Activated CD4-positive, CD25-positive, alpha-beta regulatory T cell treated with anti-CD3 and anti-CD28 coated beads, Interleukin-2, amount 50 U/mL, for 16 hours (primary cell): ENCODE results near the gene SLC9A3.
A peak's percentile ranks its signal among the peaks of the same experiment; 100 is the strongest.
"Not testable (repeated sequence)": the region's sequence is repeated elsewhere in the genome, so short reads cannot be mapped to it uniquely, and the experiment has no call there.

Experiments used
- DNase-seq: peaks from one replicate; pipeline ENCODE4 v3.0.0-alpha.2; 2020; ENCODE audit warnings: low read depth, low spot score

SLC9A3 gene

DNA sequence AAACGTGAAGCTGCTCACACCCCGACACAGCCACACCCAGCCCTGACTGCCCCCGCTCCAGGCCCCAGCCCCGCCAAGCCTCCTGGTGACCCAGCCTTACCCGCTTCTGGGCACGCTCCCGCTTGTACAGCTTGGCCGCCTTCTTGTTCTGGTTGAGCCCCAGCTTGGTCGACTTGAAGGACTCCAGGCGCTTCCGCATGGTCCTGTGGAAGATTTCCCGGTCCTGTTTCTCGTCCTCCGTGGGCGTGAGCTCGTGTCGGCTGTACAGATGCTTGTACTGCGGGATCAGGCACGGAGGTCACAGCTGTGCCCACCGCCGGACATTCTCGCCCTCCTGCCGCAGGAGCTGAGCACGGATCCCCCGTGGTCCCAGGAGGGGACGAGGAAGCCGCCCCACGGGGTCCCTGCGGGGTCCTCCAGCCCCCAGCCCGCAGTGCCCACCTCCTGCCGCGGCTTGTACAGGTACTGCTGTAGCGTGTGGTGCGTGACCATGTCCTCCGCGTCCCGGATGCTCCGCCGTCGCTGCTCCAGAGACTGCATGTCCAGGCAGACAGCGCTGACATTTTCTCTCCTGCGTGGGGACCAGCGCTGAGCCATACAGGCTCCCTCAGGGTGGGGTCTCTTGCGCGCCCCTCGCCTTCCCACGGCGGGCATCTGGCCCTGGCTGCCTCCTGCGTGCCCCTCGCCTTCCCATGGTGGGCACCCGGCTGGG, 48.0 kb downstream of the SLC9A3 start:
- DNase-seq = no peak

DNA sequence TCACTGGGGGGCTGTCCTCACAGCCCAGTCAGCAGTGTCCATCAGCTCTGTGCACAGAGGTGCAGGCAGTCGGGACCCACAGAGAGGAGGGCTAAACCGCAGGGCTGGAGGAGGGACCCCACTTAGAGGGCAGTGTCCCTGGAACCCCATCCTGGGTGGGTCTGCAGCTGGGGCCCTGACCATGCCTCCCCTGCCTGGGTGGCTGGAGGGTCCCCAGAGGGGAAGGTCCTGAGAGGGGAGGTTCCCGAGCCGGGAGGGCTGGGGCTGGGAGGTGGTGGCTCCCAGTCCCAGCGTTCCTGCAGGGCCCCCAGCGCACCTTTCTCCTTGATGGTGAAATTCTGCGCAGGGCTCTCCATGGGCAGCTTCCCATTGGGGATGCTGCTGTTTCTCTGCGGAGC, 48.5 kb downstream of the SLC9A3 start:
- DNase-seq = no peak

- DNase-seq = no peak
Measured at GRCh38 chr5:474840-475661, 49.2 kb downstream of the SLC9A3 start.

- DNase-seq = not testable (repeated sequence)
Measured at GRCh38 chr5:474232-474839, 49.9 kb downstream of the SLC9A3 start.

- DNase-seq = no peak
Measured at GRCh38 chr5:473551-474192, 50.6 kb downstream of the SLC9A3 start.

GRCh38 chr5:472656-473550, 51.3 kb downstream of the SLC9A3 start:
- peak; percentile 80 for DNase-seq

DNA sequence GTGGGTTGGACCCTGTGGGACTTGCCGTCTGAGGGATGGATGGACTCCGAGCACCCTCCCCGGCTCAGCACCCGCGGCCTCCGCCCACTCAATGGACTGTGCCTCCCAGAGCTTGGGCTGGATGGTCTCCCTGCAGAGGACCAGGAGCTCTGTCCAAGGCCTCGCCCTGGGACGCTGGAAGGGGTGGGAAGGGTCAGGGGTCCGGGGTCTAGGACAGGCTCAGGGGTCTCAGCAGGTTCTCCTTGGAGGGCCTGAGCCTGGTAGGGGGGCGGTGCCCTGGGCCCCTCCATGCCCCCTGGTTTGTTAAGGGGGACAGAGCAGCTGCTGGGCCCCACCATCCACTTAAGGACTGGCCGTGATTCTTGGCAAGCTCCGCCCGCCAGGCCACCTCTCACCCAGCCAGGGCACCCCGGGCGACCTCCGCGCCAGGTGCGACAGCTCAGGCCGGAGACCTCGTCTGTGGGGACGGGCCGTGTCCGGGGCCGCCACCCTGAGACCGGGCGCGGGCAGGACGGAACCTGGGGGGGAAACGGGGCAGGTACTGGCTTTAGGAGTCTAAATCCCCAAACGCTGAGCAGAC, 52.1 kb downstream of the SLC9A3 start:
- no peak for DNase-seq

GRCh38 chr5:471750-472058, 52.5 kb downstream of the SLC9A3 start:
- DNase-seq = no peak

DNA sequence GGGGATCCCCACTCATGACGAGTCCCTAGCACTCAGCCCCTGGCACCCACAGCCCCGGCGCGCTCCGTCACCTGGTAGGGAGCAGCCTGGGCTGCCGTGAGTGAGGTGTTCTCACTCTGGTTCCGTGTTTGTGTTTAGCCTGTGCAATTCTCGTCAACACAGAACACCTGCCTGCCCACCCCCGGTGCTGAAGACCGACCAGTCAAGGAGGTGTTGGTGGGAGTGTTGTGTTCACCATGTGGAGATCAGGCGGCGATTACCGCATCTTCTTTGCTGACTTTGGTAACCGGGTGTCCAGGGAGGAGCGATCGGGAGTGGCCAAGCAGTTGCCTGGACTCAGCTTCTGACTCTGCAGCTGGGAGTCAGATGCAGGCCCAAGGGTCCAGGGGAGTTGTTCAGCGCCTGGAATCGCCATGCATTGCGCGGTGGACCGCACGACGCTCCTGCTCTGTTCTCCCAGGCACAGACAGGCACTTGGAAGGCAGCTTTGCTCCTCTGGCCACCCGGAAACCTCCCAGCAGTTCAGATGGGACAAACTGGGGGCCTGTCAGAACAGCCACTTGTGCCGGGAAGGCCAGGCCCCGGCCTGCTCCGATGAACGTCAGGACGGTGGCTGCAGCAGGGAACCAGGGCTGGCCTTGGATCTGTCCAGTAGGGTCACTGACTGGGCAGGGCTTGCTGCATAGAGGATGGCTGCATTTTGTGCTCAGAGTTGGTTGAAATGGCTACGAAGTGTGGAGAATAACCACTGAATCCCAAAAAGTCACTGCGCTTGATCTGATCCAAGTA, 53.1 kb downstream of the SLC9A3 start:
- DNase-seq = no peak

DNA sequence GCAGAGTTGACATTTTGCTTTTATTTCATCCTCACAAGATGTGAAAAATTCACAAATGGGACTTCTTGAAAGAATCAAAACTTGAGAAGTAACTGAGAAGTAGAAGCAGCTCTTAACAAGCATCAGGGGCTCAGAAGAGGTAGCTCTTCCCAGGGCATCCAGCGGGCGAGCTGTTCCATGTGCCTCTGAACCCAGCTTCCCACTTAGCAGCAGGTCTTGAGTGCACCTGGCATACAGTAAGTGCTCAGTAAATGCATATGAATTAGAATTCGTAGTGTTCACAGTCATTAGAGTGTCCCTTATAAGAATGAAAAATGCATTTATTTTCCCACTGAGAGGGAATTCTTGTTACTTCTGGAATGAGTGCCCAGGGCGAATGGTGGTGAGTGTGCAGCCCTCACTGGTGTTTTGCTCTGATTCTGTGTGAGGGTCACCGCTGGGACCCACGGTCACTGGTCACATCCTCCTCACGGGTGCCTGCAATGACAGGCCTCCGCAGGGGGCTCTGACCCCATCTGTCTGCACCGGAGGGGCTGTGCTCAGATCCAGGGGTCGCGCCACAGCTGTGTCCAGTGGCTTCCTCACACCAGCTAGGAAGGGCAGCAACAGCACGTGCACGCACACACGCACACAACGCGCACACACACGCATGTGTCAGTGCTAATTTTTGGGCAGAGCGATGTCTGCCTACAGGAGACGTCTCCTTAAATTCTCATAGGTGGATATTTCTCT, 54.3 kb downstream of the SLC9A3 start:
- no peak for DNase-seq

- no peak for DNase-seq
Measured at GRCh38 chr5:468401-468800, 55.8 kb downstream of the SLC9A3 start.

- DNase-seq = no peak
Measured at GRCh38 chr5:466661-467310, 57.5 kb downstream of the SLC9A3 start.

DNA sequence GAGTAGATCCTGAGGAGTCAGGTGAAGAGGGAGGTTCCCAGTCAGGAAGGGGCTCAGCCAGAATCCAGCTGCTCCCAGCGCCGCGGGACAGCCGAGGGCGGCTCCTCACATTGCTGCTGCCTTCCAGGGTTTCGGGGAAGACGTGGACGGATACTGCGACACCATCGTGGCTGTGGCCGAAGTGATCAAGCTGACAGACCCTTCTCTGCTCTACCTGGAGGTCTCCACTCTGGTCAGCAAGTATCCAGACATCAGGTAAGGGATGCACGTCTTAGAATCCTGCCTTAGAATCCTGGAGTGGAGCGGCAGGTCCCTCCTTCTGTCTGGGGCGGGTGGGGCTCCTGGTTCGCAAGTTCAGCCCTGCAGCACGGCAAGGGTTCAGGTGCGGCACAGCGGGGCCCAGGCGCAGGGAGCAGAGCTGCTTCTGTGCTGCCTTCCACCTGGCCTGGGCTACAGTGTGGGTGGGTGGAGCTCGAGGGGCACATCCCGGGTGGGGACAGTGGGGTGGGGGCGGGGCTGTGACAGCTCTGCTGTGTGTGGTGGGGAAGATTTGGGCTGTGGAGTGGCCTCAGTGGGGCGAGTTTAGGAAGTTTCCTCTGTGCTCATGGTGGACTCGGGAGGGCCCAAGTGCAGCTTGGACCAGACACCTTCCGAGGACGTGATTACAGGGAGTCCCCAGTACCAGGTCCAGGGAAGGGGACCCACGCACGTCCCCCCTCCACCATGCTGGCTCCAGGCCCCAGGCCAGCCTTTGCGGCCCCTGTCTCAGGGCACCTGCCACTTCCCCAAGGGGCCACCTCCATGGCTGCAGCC, 58.5 kb downstream of the SLC9A3 start:
- no peak for DNase-seq

GRCh38 chr5:464843-465590, 59.2 kb downstream of the SLC9A3 start:
- no peak for DNase-seq

DNA sequence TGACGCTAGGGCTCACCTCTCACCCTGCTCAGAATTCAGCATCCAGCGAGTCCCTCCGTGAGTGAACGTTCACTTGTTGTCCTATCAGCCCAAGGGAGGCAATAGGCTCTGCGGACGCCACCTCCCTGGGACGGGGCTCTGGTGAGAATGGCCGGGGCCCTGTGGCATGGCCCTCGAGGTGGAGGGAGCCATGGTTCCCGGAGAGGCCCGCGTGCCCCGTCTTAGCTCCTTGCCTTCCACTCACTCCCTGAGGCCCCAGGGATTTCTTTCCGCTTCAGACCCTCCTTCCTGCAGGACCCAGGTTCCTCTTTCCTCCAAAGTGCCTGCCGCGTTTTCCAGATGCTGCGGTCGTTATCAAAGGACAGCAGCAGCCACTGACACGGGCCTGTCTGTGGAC, 59.8 kb downstream of the SLC9A3 start:
- DNase-seq = no peak

DNA sequence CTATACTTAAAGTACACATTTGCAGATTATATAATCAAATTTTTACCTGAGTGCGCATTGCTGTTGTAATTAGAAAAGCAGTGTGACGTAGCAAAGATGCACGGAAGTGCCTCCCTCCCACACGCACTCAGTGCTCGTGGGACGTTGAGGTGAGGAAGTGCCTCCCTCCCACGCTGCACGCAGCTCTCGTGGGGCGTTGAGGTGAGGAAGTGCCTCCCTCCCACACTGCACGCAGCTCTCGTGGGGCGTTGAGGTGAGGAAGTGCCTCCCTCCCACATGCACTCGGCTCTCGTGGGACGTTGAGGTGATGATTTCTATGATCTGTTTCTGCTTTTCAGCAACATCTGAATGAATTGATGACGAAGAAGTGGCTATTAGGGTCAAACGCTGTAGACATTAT, 60.3 kb downstream of the SLC9A3 start:
- peak; percentile 76 for DNase-seq

GRCh38 chr5:463301-463700, 60.9 kb downstream of the SLC9A3 start:
- no peak for DNase-seq
